ENCODE results near the gene MGP.

Gene MGP

GRCh38 chr12:14903386-14904098, 17.9 kb upstream of the MGP start:
- Histone ChIP-seq H3K9me2 (ENCODE audit: low read depth, low read length) (no peaks in the 10 kb centered on the region), H2AFZ (ENCODE audit: low read length) (no peak overlapping the region), H3K9me3 (ENCODE audit: low read length) (no peaks in the 10 kb centered on the region), H3K4me2 (ENCODE audit: low read length) (no peak overlapping the region), H3K27me3 (ENCODE audit: insufficient read depth, low read length) (no peaks in the 10 kb centered on the region), H3F3A (ENCODE audit: insufficient read depth, low read length) (no peaks in the 10 kb centered on the region), H4K20me1 (ENCODE audit: insufficient read depth, low read length) (no peaks in the 10 kb centered on the region), H3K79me2 (ENCODE audit: insufficient read depth, low read length) (no peaks in the 10 kb centered on the region), H3K4me3 (ENCODE audit: low read depth, low read length, poor library complexity, severe bottlenecking) (no peak overlapping the region), H3K9ac (ENCODE audit: low read length) (no peak overlapping the region), H3K27ac (ENCODE audit: low read depth, low read length, poor library complexity, severe bottlenecking) (no peak overlapping the region), H3K36me3 (ENCODE audit: insufficient read depth, low read length) (no peaks in the 10 kb centered on the region), H3K4me1 (ENCODE audit: insufficient read depth, low read length, severe bottlenecking) (peaks cover 8% of the 10 kb centered on the region)
- TF ChIP-seq CTCF (IDR thresholded peaks at IDR 0.05; ENCODE audit: low read length) (no peak), EZH2 (IDR thresholded peaks at IDR 0.05; ENCODE audit: borderline replicate concordance, low read length) (no peak)

GRCh38 chr12:14902465-14902864, 16.8 kb upstream of the MGP start:
- Histone ChIP-seq H3K9me3 (ENCODE audit: low read length) (no peaks in the 10 kb centered on the region), H3K9me2 (ENCODE audit: low read depth, low read length) (no peaks in the 10 kb centered on the region), H3K9ac (ENCODE audit: low read length) (no peak overlapping the region), H3K27ac (ENCODE audit: low read depth, low read length, poor library complexity, severe bottlenecking) (no peak overlapping the region), H3K36me3 (ENCODE audit: insufficient read depth, low read length) (no peaks in the 10 kb centered on the region), H3F3A (ENCODE audit: insufficient read depth, low read length) (no peaks in the 10 kb centered on the region), H3K4me1 (ENCODE audit: insufficient read depth, low read length, severe bottlenecking) (peaks cover 8% of the 10 kb centered on the region), H3K79me2 (ENCODE audit: insufficient read depth, low read length) (no peaks in the 10 kb centered on the region), H2AFZ (ENCODE audit: low read length) (no peak overlapping the region), H3K27me3 (ENCODE audit: insufficient read depth, low read length) (no peaks in the 10 kb centered on the region), H3K4me2 (ENCODE audit: low read length) (no peak overlapping the region), H4K20me1 (ENCODE audit: insufficient read depth, low read length) (no peaks in the 10 kb centered on the region), H3K4me3 (ENCODE audit: low read depth, low read length, poor library complexity, severe bottlenecking) (no peak overlapping the region)
- TF ChIP-seq CTCF (IDR thresholded peaks at IDR 0.05; ENCODE audit: low read length): no peak
- TF ChIP-seq EZH2 (IDR thresholded peaks at IDR 0.05; ENCODE audit: borderline replicate concordance, low read length): no peak

- Histone ChIP-seq H3K79me2 (ENCODE audit: insufficient read depth, low read length) (no peaks in the 10 kb centered on the region), H3K4me2 (ENCODE audit: low read length) (no peak overlapping the region), H3K27ac (ENCODE audit: low read depth, low read length, poor library complexity, severe bottlenecking) (no peak overlapping the region), H4K20me1 (ENCODE audit: insufficient read depth, low read length) (no peaks in the 10 kb centered on the region), H3K9ac (ENCODE audit: low read length) (no peak overlapping the region), H3F3A (ENCODE audit: insufficient read depth, low read length) (no peaks in the 10 kb centered on the region), H3K36me3 (ENCODE audit: insufficient read depth, low read length) (no peaks in the 10 kb centered on the region), H3K9me2 (ENCODE audit: low read depth, low read length) (no peaks in the 10 kb centered on the region), H3K27me3 (ENCODE audit: insufficient read depth, low read length) (no peaks in the 10 kb centered on the region), H3K9me3 (ENCODE audit: low read length) (no peaks in the 10 kb centered on the region), H3K4me3 (ENCODE audit: low read depth, low read length, poor library complexity, severe bottlenecking) (no peak overlapping the region), H2AFZ (ENCODE audit: low read length) (no peak overlapping the region), H3K4me1 (ENCODE audit: insufficient read depth, low read length, severe bottlenecking) (peaks cover 8% of the 10 kb centered on the region)
- TF ChIP-seq CTCF (IDR thresholded peaks at IDR 0.05; ENCODE audit: low read length) (no peak; the same call in 1 of the 2 replicates), EZH2 (IDR thresholded peaks at IDR 0.05; ENCODE audit: borderline replicate concordance, low read length) (no peak)
Measured at GRCh38 chr12:14901228-14901562, 15.5 kb upstream of the MGP start.
